IPS-NIHi11 (cell line): ENCODE data around the gene GALNT3.

ENCODE experiments used
- DNase-seq: peaks from one replicate; pipeline ENCODE4 v3.0.0; 2012; ENCODE audit warnings: mixed read lengths, low spot score

GALNT3 gene

DNA sequence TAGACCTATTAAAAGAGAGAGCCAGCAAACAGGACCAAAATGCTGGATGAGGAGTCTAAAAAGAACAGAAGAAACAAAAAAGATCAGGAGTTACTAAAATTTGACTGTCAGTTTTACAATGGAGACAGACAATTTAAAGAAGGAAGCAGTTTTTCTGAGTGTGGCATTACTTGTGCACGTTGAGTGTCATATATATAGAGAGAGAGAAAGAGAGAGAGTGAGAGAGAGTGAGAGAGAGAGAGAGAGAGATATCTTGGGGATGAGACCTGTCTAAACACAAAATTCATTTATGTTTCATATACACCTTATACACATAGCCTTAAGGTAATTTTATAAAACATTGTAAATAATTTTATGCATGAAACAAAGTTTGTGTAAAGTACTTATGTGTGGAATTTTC, 2.1 kb upstream of the GALNT3 start:
- no peak for DNase-seq

DNA sequence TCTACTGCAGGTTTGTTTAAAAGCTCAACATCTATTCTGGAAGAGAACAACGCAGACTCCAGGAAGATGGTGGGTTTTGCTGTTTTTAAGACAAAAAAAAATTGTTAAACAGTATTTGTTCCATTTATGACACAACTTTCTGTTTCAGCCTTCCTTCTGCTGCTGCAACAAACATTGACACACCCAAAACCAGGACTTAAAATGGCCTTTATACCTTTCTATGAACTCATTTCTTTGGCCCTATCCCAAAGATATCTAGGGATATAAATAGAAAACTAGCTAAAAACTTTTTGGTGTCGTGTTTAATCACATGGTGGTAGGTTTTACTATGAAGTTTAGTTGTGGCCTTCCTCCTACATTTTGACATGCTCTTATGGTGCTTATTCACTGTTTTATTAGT, 964 bp upstream of the GALNT3 start:
- DNase-seq = no peak

DNA sequence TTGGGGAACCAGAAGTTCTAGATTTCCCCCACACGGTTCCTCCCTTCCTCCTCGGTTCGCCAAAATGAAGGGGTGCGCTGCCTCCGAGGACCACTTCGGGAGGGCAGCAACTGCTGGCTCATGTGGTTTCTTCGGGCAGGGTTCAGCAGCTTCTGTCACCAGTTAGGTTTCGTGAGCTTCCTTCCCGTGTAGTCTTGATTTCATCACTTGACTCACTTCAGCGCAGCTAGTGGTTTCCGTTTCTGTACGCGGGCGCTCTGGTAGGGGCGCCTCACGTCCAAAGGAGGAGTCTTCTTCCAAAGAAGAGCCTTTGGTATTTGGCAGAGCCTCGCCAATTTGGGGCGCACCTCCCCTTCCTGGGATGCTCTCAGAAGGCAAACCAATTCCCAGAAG, 485 bp upstream of the GALNT3 start:
- peak; percentile 27 for DNase-seq

DNA sequence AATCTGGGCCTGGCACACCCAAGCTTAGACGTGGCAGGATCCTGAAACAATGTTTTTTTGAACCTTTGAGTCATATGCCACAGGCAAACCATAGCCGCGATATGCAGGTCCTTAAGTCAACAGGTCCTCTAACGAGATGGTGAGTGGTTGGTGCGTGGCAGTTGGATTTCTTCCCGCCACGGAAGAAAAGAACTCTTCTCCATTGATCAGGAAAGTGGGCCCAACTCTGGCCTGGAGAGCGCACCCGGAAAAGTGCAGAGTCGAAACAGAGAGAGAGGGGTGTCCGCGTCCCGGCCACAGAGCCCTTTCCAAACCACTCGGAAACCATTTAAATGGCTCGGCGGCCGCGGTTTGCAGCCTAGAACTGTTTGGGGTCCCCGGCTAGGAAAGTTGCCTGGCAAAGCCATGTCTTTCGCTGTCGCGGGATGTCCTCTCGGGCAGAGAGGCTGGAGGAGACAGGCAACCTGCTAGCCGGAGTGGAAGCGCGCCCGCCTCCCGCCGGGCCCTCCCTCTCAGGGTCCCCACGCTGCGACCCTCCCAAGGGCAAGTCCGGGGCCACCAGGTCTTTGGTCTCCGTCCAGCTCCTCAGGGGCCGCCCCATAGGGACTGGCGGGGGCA, 777 bp downstream of the GALNT3 start:
- peak; percentile 44 for DNase-seq

DNA sequence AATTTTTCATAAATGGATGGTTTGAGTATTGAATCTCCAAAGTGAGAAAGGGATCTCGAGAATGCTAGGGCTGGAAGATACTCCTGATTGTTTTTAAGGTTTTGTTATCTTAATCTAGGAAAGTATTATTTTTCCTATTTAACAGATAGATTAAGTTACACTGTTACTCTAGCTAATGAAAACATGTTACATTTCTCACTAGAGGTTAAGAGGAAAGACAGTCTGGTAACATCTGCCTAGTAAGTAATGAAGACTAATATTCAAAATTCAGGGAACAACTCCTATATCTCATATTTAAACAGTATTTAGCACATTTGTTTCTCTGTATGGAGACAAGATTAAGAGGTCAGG, 2.0 kb downstream of the GALNT3 start:
- DNase-seq = no peak

DNA sequence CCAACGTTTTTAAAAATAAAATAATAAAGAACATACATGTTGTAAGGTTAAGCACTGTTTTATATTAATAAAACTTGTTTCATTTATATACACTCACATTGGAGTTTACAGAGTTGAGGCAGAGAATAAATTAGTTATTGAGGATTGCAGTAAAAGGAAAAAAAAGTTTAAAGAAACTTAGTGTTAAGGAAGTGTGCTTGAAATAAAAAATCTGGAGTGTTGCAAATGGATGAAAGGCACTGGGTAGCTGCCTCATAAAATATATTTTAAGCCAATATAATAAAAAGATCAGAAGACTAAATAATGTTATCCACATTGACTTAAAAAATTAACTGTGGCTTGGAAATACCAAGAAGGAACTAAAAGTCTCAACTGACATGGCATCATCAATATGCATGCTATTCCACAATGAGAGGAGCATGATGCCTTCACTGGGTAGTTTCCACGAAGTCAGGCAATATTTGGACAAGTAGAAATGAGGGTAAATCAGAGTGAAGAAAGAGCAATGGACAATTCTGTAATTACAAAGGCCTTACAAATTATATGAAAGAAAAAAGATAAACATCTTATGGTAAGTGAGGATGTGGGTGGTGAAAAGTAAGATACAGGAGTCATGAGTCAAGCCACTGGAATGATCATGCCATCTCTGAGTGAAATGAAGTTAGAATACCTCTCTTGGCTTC, 2.5 kb downstream of the GALNT3 start:
- DNase-seq = no peak

DNA sequence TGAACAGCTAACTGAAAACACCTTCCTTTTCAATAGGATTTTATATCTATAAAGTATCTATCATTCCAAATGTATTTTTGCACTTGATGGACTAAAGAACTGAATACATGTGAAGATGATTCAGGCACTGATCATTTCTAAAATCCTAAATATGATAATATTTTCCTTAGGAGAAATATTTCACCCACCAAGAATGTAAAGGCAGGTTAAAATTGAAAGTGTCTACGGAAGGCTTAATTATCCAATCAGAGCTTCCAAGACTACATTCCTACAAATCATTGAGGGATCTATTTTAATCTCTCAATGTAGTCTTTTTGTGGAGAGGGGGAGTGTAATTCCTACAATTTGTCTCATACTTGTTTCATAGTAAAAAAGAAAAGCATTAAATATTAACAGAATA, 3.6 kb downstream of the GALNT3 start:
- DNase-seq = no peak

DNA sequence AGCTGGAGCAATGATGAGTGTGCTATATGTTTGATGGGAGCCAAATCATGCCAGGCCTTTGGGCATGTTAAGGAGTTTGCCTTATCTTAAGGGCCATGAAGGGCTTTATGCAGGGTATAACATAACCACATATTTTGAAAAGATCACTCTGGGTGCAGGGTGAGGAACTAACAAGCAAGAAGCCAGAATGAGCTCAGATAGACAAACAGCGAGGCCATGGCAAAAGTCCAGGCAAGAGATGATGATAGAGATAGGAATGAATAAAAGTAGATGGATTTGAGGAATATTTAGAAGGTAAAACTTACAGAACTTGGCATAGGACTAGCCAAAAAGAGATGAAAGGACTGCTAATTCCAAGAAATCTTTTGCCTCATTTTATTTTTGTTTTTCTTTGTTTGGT, 6.7 kb downstream of the GALNT3 start:
- no peak for DNase-seq

DNA sequence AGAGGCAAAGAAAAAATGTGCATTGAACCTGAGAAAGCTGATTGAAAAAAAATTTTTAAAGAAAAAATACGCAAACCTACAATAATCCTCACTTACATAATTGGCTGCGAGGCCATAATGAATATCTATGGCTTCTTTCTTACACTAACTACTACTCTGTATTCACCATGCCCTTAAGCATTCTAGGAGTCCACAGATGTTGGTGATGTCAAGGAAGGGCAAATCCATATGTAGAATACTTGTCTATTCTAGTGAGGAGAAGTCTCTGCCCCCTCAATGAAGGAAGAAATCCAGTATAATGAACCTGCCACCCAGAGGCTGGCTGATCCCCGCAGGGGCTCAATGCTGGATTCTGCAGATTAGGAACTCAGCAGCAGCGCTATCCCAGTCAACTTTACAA, 14.3 kb downstream of the GALNT3 start:
- DNase-seq = no peak

DNA sequence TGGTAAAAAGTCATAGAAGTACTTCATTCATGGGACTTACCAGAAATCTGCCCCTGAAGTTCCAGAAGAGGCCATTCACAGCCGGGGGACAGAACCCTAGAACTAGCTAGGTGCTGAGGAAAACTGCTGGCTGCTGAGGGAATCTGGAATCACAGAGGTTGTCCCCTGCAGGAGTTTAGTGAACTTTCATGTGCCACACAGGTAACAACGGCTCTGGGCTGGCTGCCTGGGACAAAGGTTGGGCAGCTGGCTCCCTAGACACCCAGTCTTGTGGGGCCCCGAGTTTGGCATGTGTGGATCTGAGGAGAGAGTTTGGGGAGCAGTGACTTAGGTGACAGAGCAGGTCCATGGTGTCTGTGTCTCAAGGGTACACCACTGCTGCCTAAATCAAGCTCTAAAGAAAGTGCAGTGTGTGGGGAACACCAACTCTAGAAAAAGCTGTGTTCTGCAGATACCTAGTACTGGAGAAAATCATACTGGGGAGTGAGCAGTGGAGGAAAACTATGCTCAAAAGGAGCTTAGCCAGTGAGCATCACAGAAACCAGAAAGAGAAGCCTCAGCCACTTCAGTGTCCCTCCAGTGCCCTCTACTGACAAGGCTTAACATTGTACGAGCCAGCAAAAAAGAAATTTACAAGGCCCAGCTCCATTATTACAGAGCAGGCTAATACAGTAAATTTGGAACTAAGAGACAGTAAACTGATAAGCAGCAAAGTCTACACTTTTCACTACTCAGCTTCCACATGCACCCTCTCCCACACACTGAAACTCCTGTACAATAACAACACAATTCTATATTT, 15.2 kb downstream of the GALNT3 start:
- DNase-seq = no peak

DNA sequence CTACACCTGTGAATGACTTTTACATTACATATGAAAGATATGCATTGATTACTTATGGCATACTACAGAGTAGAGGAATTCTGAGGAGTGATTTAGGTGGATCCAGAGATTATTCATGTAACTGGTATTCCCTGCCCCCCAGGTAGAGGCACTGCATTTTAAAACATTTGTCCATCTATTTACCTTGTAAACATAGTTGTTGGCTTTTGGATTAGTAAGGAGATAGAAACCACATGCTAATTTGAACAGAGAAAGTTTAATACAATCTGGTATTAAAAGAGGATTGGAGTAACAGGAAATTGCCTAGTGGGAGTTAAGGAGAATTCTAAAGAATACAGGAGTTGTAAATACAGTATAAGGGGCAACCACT, 15.9 kb downstream of the GALNT3 start:
- DNase-seq = no peak

DNA sequence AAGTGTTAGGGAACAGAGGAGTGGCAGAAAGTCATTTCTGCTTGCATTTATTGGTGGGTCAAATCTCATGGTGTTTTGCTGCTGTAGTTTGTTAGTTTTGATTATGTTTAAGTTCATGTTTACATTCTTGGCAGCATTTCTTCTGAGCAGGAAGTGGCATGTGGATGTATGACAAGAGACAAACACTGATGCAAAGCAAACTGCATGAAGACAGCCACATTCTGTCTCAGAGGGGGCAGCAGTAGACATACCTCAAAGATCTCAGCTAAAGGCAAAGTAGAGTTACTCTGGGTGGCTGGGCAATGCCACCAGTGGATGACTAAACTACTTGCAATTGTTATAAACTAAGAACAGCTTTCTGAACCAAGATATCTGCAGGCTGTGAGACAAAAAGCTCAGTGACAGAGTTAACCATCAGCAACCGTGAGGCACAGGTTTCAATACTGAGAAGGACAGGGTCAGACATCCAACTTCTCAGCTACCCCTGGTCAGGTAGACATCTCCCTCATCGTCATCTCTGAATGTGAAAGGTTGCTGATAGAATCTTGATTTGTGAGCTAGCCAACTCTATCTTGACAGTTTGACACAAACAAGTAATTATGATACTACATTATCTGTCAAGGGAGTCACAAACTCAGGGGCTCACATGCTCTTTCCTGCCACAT, 16.4 kb downstream of the GALNT3 start:
- no peak for DNase-seq

DNA sequence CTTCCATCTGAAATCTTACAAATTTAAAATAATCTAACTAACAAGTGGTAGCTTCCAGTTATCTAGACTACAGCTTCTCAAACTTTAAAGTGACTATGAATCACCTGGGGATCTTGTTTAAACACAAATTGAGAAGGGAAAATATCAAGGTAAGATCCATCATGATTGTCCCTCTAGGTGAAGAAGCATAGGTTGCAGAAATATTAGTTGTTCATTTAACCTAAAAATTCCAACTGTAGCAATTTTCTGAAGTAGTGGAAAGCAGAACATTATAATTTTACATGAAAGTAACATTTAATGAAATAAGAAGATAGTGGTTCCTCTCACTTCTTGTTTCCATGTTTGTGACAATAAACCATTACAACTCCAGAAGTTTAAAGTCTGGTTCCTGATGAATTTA, 17.3 kb downstream of the GALNT3 start:
- no peak for DNase-seq

DNA sequence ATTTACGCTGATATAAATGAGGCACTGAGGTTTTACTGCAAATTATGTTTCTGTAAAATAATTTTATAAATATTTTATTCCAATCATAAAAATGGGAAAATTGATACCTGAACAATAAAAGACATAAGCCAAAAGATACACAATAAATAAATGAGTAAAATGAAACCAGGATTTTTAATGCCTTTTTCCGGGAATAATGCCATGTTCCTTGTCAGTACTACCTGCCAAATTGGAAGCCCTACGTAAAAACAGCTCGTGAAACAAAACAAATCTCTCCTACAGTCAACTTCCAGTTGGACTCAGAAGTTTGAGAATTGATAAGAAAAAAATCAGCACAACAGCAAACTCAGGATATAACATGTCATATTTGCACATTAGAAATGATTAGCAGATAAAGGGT, 18.0 kb downstream of the GALNT3 start:
- DNase-seq = no peak

DNA sequence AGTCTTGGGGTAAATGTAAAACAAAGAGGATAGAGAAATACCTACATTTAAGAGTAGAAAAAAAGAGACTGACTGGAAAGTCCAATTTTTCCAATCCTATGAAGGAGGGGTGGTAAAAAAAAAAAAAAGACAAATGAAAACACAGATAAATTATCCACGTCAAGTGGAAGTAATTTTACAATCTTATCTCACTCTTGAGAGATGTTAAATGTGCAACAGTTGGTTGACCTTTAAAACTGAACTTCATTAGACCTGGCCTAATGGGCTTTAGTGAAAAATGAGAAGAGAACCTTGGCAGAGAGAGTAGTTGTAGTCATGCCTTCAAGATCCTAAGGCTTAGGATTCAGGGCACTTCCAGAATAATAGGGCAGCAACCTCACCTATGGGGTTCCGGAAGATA, 20.4 kb downstream of the GALNT3 start:
- no peak for DNase-seq

DNA sequence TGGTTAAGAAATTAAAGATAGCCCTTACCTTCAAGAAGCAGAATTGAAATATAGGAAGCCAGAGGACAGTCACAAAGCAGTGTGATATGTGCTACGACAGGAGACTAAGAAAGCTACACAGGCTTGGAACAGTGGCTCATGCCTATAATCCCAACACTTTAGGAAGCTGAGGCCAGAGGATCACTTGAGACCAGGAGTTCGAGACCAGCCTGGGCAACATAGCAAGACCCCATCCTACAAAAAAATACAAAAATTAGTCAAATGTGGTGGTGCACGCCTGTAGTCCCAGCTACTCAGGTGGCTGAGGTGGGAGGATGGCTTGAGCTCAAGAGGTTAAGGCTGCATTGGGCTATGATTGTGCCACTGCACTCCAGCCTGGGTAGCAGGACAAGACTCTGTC, 21.9 kb downstream of the GALNT3 start:
- no peak for DNase-seq

DNA sequence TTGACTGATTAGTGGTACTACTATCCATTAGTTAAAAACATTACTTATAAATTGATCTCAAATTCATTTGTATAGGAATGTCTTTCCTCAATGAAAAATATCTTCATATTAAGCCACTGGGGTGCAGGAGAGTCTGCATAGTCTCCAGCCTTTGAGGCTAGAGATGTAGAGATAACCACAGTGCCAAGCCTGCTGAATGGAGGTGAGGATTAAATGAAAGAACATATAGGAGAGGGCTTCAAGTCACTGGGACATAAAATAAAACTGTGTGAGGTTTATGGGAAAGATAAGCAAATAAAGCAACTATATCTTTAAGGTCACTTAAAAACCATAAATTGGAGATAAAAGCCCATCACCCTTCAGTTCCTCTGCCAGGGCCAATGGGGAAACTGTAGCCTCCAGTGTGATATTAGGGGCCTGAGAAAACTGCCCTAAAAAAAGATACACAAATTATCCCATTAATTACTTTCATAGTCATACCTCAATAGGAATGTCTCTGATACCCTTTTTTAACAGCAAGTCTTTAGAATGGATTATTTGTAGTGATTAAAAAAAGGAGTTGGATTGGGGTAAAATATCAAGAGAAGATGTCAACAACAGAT, 27.6 kb downstream of the GALNT3 start:
- DNase-seq = no peak

DNA sequence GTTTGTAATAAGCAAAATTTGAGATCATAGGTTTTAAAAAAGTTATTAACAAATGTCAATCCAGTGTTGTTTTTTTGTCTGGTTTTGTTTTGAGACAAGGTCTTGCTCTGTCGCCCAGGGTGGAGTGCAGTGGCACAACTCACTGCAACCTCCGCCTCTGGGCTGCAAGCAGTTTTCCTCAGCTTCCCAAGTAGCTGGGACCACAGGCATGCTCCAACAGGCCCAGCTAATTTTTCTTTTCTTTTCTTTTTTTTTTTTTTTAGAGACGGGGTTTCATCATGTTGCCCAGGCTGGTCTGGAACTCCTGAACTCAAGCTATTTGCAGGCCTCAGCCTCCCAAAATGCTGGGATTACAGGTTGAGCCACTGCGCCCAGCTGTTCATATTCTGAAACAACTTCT, 31.3 kb downstream of the GALNT3 start:
- DNase-seq = no peak

DNA sequence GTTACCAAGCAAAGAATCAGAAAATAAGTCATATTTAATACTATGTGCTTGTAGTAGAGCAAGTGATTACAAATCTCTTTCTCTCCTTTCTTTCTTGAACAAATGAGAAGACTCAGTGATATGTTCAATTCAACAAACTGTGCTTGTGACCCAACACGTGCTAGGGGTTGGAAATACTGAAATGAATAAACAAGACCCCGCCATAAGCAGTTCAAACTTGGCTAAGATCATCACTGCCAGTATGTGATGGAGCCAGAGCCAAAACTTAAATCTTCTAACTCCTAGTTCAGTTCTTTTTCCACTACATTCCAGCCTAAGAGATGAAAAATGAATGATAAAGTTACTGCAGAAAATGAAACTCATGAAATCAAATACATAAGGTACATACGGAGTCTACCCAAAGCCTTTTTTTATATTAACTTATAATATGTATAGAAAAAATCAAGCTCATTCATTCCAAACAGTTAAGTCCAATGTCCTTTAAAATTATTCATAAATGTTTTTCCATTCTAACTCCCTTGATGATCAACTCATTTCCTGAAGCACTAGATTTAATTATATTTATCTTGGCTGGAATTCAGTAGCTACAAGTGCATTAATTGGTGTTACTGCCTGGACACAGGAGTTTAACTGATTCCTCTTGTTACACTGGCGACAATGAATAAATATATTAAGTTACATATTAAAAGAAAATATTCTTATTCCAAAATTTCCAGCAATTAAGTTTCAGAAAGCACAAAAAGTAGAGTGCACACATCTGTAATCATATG, 36.0 kb downstream of the GALNT3 start:
- DNase-seq = no peak

DNA sequence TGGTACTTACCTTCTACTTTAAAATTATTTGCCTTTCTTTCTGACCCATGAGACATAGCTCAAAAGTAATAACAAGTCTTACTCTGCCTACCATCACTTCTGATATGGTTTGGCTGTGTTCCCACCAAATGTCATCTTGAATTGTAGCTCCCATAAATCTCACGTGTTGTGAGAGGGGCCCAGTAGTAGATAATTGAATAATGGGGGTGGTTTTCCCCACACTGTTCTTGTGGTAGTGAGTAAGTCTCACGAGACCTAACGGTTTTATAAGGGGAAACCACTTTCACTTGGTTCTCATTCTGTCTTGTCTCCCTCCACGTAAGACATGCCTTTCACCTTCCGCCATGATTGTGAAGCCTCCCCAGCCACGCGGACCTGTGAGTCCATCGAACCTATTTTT, 47.5 kb downstream of the GALNT3 start:
- no peak for DNase-seq

DNA sequence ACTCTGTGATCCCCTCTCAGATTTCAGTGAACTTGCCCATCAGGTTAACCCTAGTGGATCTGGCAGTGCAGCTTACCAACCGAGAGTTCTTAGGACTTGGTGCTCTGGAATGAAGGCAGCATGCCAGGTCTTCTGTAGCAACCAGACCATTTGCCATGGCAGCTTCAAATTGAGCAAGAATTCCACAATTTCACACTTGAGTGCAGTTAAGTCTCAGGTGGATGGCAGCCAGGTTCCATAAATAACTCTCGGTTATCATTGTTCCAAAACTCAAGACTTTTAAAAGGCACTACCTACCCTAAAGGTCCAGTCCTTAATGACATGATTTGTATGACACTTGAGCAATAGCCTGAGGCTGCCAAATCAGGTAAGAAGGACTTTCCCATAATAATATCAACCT, 48.1 kb downstream of the GALNT3 start:
- DNase-seq = peak; percentile 46

DNA sequence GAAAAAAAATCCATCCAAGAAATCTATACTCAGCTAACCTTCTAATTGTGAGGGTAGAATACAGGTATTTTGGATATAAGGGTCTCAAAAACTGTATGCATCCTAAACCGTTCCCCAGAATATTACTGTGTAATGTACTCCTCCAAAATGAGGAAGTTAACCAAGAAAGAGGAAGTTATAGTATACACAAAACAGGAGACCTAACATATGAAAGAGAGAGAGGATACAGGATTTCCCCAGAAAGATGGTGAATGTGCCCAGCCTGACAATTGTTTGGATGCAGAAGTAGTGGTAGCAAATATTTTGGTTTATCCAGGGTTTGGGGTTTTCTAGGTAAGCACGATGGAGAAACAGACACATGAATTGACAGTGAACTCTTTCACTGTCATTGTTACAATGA, 50.6 kb downstream of the GALNT3 start:
- no peak for DNase-seq
